Measurements from ENCODE around the gene RNPS1.

Gene RNPS1

DNA sequence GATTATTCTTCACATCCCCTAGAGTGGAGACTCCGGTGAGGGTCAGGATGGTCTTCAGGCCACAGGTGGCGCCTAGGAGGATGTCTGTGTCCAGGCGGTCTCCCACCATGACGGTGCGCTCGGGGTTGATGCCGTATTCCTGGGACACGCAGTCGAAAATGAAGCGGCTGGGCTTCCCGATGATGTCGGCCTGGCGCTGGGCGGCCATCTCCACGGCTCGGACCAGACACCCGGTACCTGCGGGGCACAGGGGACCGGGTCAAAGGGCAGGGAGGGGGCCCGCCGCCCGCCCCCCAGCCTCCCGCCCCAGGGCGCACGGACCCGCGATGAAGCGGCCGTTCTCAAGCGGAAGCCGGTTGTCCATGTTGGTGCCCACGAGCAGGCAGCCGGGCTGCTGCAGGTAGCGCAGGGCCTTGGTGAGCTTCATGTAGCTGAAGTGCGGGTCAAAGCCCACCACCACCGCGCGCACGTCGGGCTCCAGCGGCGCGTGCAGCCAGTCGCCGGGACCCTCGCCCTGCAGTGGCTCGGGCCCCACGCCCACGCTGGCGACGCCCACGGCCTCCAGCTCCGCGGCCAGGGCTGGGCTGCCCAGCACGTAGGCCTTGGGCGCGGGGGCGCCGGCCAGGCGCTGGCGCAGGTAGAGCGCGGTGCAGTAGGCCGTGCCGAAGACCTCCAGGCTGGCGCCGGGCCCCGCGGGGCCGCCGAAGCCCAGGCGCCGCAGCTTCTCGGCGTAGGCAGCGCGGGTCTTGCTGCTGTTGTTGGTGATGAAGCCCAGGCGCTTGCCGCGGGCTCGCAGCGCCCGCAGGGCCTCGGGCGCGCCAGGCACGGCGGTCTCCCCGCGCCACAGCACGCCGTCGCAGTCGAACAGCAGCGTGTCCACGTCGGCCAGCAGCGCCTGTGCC lies 53.9 kb downstream of the RNPS1 start:
- no peak for DNase-seq (ENCODE audit: low read depth)

GRCh38 chr16:2212362-2213324 lies 55.3 kb downstream of the RNPS1 start:
- no peak for DNase-seq (ENCODE audit: low read depth)

DNA sequence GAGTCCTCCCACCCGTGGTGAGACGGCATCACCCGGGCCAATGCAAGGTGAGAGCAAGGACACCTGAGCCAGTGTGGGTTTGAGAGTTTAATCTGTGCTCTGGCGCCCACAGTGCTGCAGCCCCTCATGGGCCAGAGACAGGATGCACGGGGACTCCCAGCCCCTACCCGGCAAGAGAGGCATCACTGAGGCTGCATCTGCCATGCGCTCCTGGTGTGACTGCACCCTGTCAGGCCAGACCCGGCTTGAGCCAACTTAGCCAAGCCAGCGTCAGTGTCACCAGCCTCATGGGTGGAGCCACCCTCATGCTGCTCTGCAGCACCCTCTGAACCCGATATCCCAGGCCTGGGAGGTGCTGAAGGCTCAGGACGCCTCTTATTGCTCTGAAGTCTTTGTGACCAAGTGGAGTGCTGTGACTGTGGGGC lies 56.0 kb downstream of the RNPS1 start:
- DNase-seq (ENCODE audit: low read depth) = no peak

GRCh38 chr16:2210386-2211365 lies 57.2 kb downstream of the RNPS1 start, which contains the start of gene BRICD5:
Gene BRICD5, minus strand, starts transcription at chr16:2210863. Its CDS starts 30 bp downstream, at chr16:2210833.
- no peak for DNase-seq (ENCODE audit: low read depth)

DNA sequence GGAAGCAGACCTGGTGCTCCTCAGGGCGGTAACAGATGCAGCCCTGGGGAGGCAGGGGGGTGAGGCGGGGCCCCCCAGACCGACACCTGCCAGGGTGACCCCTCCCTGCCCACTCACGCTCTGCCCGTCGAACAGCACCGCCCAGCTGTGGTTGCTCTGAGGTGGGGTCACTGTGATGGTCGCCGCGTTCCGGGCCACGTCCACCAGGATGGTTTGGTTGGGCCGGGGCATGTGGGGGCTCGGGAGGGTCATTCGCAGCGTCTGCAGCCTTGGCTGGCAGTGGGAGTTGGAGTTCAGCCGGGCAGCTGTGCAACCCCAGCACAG lies 58.0 kb downstream of the RNPS1 start:
- no peak for DNase-seq (ENCODE audit: low read depth)

GRCh38 chr16:2209258-2210008 lies 58.5 kb downstream of the RNPS1 start:
- DNase-seq (ENCODE audit: low read depth) = no peak

DNA sequence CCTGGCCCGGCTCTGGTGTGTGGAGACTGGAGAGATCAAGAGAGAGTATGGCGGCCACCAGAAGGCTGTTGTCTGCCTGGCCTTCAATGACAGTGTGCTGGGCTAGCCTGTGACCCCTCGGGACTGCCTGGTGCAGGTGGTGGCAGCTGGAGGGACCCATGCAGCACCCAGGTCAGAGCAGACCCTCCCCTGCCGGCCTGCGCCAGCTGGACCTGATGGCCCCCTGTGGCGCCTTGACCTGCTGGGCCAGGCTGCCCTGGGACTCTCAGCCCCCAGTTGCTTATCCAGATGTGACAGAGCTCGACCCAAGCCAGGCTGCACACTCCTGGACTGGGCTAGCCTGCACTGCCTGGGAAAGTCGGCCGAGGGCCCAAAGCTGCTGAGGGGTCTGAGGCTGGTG lies 59.2 kb downstream of the RNPS1 start:
- DNase-seq (ENCODE audit: low read depth) = no peak

DNA sequence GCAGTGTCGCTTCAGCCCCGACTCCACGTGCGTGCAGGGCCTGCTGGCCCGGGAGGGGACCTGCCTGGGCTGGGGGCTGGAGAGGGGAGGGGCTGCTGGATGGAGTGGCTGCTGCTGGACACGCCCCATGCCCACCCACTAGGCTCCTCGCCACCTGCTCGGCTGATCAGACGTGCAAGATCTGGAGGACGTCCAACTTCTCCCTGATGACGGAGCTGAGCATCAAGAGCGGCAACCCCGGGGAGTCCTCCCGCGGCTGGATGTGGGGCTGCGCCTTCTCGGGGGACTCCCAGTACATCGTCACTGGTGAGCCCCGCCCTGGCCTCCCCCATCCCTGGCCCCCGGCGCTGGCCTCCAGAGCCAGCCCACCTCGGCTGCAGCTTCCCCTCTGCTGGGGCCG lies 59.6 kb downstream of the RNPS1 start:
- DNase-seq (ENCODE audit: low read depth) = no peak

- no peak for DNase-seq (ENCODE audit: low read depth)
These were observed 60.1 kb downstream of the RNPS1 start for GRCh38 chr16:2207872-2208271.

DNA sequence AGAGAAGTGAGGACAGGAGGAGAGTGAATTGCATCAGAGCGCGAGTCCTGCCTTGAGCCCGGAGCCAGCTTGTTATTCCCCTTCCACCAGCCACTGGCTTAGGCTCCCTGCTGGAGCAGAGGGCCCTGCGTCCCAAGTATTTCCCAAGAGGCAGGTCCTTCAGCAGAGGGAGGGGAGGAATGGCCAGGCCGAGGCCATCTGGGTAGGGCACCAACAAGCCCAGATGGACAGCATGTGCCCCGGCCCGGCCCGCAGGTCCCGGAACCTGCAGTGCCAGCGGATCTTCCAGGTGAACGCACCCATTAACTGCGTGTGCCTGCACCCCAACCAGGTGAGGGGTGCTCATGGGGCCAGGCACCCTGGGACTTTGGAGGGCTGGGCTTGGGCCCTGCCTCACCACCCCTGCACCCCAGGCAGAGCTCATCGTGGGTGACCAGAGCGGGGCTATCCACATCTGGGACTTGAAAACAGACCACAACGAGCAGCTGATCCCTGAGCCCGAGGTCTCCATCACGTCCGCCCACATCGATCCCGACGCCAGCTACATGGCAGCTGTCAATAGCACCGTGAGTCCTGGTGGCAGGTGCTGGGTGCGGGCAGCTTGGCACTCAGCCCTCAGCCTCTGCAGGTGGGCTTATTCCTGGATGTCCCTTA lies 61.0 kb downstream of the RNPS1 start:
- DNase-seq (ENCODE audit: low read depth) = no peak

- no peak for DNase-seq (ENCODE audit: low read depth)
These were observed 61.5 kb downstream of the RNPS1 start for GRCh38 chr16:2206420-2206779.

DNA sequence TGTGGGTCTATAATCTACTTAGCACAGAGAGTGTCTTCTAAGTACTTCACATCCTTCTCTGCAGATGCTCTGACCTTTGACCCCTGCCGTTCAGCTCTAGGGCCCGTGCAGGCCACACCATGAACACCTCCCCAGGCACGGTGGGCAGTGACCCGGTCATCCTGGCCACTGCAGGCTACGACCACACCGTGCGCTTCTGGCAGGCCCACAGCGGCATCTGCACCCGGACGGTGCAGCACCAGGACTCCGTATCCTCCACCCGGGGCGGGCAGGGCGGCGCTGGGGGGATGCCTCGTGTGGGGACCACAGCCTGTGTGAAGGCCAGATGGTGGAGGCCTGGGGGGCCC lies 62.0 kb downstream of the RNPS1 start:
- DNase-seq (ENCODE audit: low read depth) = no peak

- DNase-seq (ENCODE audit: low read depth) = peak; percentile 69
These were observed 62.6 kb downstream of the RNPS1 start, which contains the start of gene MLST8 for GRCh38 chr16:2205104-2205966. Gene MLST8, plus strand, starts transcription at chr16:2205454. Its CDS starts 632 bp downstream, at chr16:2206086.

DNA sequence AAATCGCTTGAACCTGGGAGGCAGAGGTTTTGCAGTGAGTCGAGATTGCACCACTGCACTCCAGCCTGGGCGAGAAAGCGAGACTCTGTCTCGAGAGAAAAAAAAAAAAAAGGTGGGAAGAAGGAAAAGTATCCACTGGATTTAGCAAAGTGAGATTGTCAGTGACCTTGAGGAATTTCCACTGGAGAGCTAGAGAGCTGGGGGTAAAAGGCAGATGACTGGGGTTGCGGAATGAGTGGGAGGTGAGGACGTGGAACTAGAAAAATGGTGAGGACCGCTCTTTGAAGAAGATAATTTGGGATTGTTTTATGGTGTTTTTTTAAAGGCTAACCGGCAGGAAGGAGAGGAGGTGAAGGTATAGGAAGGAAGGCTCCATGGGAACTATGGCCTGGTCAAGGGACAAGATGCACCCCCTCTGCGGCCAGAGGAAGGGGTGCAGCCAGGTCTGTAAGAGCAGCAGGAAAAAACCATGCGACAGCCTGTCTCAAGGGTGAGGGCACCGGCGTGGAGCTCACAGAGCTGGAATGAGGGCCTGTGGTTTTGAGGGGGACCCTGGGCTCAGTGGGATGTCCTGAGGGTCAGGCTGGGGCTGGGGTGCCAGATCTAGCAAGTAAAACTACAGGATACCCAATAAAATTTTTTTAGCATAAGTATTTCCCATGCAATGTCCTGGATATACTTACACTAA lies 63.4 kb downstream of the RNPS1 start:
- no peak for DNase-seq (ENCODE audit: low read depth)

All from HS-5 (cell line).